ENCODE results near the gene GABRB2.

GRCh38 chr5:161572914-161573313 is 26.4 kb upstream of the GABRB2 start:
- no peak for TF ChIP-seq SP1 (IDR thresholded peaks at IDR 0.05; ENCODE audit: low read depth)
- TF ChIP-seq YY1 (IDR thresholded peaks at IDR 0.05; ENCODE audit: extremely low read depth, insufficient replicate concordance, low read depth, low read length), result no peak
